Embryonic facial prominence (tissue), 1 donor: ENCODE results near the gene CR1.
"Not testable (repeated sequence)": the region's sequence is repeated elsewhere in the genome, so short reads cannot be mapped to it uniquely, and the experiment has no call there.

Experiments
- DNase-seq: peaks from one replicate; pipeline ENCODE4 v3.0.0-alpha.2; 2016; ENCODE audit errors: extremely low spot score

The CR1 gene

DNA sequence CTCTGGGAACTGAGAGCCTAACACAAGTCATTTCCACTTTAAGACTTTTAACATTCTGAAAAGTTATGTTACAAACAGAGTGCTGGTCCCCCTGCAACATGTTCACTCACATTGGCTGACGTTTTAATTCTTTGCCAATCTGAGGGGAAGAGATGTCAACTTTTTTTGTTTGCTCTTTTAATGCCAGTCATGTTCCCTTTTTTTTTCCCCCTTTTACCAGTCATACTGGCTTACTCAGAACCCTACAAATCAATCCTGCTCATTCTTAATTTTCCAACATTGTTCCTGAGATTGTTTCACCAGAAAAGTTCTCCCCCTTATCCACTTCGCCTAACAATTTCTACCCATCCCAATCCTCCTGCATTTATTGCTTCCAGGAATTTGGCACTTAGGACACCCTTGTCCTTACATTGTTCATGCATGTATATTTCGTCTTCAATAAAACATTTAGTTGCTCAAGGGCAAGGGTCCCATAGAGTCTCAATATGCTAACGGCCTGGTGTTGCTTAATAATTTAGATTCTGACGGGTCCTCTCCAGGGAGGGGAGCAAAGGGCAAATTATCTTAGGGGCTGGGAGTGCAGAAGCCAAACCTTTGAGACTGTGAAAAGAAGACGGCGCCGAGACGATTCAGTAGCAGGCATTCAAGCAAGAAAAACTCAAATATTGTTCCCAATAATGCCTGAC is 148.4 kb downstream of the CR1 start:
- no peak for DNase-seq

DNA sequence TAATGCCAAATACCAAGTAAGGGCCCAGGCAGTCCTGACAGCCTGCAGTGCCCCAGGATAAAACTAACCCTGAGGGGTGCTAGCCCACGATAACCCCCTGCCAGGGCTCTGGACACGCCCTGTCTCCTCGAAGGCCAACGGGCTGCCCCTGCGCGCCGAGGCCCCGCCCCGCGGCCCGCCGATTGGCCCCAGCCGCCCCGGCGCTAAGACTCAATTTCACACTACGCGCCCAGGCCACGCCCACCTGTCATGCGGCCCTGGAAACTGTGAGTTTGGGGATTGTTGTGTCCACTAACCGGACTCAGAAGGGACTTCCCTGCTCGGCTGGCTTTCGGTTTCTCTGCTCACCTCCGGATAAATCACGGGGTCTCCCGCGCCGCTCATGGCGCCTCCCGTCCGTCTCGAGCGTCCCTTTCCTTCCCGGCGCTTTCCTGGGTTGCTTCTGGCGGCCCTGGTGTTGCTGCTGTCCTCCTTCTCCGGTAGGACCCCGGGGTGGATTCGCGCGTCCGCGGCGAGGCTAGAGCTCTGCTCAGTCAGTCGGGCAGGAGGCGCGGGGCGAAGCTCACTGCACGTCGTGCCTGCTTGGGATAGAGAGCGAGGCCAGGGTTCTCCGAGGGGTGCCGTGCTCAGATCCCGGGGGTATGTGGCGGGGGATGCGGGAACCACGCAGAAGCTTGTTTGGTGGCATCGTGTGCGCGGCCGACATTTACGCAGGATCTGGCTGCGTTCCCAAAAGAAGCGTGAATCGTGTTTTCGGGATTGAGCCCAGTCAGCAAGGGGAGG is 149.1 kb downstream of the CR1 start, which contains the start of gene CR1L:
TSS of gene CR1L (plus strand) at position 282 of the 783 bp plus-strand sequence. CDS start at position 383, 101 bp downstream.
- DNase-seq = peak; percentile 11

- DNase-seq = no peak
These were observed 149.7 kb downstream of the CR1 start for GRCh38 chr1:207645635-207646081.

DNA sequence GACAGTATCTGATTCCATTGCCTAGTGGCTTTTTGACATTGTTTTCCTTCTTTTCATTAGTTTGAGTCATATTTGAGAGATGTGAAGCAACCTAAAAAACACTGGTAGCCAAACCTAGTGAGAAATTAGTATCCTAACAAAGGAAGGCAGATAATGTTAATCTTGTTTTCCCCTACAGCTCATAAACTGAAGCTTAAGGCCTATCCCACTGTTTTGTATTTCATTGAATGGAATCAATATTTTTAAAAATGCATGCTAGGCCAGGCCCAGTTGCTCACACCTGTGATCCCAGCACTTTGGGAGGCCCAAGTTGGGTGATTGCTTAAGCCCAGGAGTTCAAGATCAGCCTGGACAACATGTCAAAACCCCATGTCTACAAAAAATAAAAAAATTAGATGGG is 150.2 kb downstream of the CR1 start:
- DNase-seq = no peak

DNA sequence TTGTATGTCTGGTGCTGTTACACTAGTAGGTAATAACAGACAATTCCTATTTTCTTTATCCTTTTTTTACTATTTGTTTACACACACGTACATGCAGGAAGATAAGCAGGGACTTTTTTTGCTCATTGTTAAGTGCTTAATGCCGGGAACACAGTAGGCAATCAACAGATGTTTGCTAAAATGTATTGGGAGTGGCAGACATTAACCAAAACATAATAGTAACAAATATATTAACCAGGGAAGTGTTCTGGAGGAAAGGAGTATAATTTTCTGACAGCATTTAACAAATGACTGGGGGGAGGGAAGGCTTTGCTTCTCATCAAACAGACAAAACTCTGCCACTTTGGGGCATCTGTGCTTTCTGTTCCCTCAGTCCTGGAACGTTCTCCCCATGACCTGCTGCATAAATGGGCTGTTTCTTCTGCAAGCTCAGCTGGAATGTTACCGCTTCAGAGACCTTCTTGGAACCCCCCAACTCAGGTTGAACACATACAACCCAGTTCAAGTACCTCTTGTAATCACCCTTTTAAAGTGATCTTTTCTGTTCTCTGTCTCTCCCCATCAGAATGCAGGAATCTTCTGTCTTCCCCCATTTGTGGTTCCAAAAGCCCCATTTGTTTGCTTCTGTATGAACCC is 151.1 kb downstream of the CR1 start:
- DNase-seq = no peak

DNA sequence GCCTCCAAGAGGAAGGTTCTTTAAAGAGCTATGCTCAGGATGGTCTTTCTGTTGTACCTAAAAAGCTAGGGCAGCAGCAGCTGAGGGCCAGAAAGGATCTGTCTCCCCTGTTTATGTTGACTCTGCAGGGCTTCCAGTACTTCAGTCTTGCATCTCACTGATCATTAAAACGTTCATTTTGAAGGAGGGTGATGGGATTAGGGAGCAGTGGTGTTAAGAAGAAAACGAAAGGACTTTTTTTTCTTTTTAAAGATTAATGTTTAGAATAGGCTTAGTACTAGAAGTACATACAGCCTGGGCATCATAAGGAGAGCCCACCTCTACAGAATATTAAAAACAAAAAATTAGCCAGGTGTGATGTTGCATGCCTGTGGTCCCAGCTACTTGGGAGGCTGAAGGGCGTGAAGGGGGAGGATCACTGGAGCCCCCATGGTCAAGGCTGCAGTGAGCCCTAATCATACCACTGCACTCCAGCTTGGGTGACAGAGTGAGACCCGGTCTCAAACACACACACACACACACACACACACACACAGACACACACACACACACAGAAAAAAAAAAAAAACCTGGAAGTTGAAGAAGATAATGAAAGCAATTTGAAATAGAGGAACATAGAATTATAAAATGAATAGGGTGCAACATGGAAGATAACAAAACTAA is 151.8 kb downstream of the CR1 start:
- no peak for DNase-seq

- no peak for DNase-seq
These were observed 152.6 kb downstream of the CR1 start for GRCh38 chr1:207648334-207649209.

DNA sequence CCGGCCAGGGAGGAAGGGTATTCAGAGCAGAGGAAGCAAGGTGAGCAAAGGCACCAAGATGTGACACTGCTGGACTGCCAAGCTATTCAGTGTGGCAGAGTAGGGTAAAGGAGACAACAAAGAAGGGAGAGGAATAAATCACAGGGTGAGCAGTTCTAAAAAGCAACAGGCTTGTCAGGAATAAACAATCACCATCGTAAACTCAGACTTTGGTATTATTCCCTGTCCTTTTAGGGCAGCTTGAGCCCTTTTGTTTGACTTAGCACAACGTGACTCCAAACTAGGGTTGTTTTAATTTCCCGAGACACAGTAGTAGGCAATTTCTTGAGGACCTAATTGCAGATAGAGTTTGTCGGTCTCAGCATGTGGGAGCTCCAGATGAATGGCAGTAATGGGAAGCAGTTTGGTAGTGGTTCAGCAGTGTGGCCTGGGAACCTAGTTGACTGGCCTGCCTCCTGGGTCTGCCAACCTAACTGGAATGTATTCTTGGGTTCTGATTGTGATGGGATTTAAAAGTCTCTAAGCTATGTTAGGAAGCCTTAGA is 153.3 kb downstream of the CR1 start:
- no peak for DNase-seq

- no peak for DNase-seq
These were observed 154.1 kb downstream of the CR1 start for GRCh38 chr1:207649865-207650580.

DNA sequence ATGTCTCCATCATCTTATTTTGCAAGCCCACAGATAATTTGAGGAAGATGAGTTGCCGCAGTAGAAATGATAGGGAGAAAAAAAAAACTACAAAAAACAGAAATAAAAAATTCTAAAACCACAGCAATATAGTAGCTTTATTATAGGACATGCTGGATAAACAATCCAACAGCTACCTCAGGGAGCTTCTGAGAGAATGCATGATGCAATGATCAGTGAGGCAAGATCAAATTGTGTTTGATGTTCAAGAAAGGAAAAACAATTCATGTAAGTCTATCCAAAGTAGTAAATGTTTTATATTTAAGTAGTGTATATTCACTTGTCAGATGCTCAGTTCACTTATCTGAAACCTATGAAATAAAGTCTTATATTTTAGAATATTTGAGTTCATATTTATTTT is 155.6 kb downstream of the CR1 start:
- no peak for DNase-seq

- no peak for DNase-seq
These were observed 158.4 kb downstream of the CR1 start for GRCh38 chr1:207654320-207654719.

- no peak for DNase-seq
These were observed 162.5 kb downstream of the CR1 start for GRCh38 chr1:207658408-207658807.

DNA sequence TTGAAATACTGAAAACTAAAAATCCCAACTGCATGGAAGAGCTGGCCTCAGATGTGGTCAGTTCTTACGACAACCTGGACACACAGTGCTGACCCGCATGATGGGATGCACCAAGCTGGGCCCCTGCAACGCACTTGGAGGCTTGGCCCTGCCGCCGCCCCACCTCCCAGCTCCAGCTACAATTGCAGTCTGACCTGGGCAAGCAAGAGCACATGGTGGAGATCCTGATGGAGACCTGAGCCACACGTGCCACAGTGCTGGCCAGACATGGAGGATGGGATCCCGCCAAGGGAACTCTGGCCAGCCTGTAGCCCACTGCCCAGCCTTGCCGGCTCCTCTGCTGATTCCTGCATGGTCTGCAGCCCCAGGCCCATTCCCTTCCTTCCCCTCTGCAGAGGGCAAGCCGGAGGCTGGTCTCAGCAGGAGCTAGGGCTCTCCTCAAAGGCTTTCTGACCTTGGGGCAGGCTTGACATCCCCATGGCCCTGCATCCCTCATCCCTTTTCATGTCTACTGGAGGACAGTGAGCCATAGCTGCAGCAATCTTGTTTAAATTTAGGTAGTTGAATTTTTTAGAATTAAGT is 163.0 kb downstream of the CR1 start:
- no peak for DNase-seq

DNA sequence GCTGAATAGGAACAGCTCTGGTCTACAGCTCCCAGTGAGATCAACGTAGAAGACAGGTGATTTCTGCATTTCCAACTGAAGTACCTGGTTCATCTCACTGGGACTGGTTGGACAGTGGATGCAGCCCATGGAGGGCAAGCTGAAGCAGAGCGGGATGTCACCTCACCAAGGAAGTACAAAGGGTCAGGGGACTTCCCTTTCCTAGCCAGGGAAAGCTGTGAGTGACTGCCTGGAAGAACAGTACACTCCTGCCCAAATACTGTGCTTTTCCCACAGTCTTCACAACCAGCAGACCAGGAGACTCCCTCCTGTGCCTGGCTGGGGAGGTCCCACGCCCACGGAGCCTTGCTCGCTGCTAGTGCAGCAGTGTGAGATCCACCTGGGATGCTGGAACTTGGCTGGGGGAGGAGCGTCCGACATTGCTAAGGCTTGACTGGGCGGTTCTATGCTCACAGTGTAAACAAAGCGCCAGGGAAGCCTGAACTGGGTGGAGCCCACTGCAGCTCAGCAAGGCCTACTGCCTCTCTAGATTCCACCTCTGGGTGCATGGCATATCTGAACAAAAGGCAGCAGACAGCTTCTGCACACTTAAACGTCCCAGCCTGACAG is 163.7 kb downstream of the CR1 start:
- no peak for DNase-seq

- not testable (repeated sequence) for DNase-seq
These were observed 165.5 kb downstream of the CR1 start for GRCh38 chr1:207661420-207661819.

GRCh38 chr1:207666342-207666741 is 170.4 kb downstream of the CR1 start:
- DNase-seq = no peak

GRCh38 chr1:207669528-207670009 is 173.6 kb downstream of the CR1 start:
- no peak for DNase-seq

DNA sequence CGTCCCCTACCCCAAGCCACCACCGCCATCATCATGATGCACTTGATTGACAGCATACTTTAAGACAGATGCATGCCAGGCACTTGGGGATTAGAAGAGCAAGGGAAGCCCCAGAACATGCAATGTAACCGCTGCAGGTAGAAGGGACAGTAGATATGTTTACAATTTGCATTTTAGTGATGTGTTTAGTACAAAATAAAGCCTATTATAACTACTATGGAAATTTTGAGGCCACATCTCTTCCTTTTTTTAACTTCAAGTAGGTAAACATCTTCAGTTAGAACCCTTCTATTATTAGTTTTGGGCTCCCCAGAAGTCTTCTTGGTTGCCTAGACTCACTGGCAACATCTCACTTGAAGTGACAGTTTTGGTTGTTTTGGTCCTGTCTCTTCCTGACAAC is 174.2 kb downstream of the CR1 start:
- no peak for DNase-seq

- DNase-seq = no peak
These were observed 175.0 kb downstream of the CR1 start for GRCh38 chr1:207670997-207671396.
